Measurements from ENCODE around the gene ENTHD1.
"Not testable (repeated sequence)": the region's sequence is repeated elsewhere in the genome, so short reads cannot be mapped to it uniquely, and the experiment has no call there.

Gene ENTHD1

GRCh38 chr22:39777716-39778454, 115.7 kb downstream of the ENTHD1 start:
- DNase-seq: no peak

DNA sequence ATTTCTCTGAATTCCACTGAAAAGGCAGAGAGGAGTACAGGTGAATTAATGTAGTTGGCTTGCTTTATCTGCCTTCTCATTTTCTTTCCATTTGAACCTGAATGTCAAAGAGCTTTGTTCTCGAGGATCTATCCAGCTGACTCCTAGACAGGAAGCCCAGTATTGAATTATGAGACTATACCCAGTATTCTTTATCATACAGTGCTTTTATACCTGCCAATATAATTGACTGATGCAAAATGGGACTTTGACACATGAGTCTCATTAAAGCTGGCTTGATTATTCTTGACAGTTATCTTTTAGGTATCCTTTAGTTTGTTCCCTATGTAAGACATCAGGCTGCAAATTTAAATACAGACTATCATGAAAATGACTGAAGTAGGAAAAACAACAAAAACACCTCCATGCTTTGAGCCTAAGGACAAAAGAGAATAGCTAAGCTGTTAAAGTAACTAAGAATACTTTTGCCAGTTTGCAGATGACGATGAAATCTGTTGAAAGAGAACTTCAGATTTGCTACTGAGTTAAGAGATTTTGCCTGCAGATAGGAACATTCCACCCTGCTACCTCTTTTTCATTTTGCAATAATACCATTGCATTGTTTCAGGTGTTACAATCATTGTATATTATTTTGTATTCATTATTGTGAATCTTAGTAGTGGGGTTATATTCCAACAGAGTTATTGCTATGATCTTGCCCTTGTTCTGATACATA, 117.1 kb downstream of the ENTHD1 start:
- DNase-seq: no peak

- DNase-seq: no peak
These were observed 119.5 kb downstream of the ENTHD1 start for GRCh38 chr22:39773976-39774539.

DNA sequence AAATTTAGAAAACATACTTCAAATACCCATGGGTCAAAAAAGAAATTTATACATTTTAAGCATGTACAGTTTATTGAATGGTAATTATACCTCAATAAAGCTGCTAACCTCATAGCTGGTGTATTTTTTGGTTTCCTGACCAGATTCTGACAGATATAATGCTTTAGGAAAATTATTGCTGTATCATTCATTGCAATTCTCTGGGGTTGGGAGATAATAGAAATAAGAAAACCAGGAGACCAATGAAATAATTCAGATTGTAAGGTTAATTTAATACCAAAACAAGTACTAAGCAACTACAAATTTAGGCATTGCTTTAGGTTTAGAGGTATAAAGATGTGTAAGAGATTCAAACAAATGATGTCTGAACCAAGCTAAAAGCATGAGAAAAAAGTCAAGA, 120.1 kb downstream of the ENTHD1 start:
- no peak for DNase-seq

GRCh38 chr22:39771486-39771885, 122.1 kb downstream of the ENTHD1 start:
- no peak for DNase-seq

DNA sequence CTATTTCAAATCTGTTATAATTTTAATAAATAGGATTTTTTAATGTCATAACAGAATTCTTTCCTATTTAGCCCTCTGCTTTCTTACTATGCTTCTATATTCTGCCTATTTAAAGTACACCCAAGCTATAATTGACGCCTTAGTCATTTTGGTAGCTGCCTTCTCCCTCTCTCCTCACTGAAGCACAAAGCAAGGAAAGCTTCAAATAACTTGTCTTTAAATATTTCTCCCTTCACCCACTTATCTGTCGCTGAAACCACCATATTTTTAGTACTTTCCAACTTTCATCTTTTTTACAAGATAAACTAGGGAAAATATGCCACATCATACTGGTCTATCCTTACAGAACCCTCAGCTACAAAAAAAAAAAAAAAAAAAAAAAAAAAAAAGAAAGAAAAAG, 127.9 kb downstream of the ENTHD1 start:
- no peak for DNase-seq

GRCh38 chr22:39765046-39765445, 128.5 kb downstream of the ENTHD1 start:
- no peak for DNase-seq

DNA sequence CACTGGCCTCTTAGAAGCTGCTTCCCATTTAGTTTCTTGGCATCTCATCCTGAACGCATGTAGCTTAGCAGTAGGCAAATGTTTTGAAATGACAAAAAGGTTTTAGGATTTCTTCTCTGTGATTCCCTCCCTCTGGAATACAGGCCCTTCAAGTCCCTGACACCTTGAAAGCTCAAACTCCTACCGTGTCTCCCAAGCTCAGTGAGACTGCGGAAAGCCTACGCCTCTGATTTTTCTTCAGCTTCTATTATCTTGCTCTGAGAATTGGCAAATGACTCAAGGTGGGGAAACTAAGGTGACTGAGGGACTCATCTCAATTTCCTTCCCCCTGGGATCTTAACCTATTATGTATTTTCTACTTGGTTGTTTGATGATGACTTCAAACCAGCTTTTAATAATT, 130.3 kb downstream of the ENTHD1 start:
- no peak for DNase-seq

DNA sequence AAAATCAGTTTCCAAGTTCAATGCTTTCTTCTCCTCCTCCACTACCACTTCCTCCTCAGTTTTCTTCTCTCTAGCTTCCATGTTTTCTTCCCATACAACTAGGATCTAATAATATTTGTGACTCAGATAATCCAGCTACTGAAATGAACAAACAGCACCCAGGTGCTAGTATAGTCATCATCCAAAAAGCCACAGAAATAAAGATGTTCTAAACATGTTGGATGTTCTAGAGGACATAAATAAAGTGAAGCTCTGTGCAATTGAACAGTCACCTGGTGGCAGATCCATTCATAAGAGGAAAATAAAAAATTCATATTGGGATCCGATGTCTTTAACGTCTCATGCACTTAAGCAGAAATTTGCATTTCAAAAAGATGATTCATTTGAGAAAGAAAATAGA, 142.8 kb downstream of the ENTHD1 start:
- DNase-seq: no peak

DNA sequence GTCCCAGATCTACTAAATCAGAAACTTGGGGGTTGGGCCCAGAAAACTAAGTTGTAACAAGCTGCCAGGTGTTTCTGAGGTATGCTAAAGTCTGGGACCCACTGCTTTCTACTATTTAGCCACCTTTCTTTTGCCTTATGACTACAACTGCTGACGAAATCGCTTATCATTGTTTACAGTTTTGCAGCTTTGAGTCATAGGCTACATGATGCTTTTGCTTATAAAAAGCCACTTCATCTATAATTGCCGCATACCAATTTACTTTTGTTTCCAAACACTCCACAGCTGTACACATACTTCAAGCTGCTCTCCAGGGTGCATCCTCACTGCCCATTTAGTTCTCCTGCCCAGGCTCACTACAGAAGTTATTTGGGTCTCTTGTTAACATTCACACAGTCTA, 144.7 kb downstream of the ENTHD1 start:
- no peak for DNase-seq

GRCh38 chr22:39746600-39747262, 146.8 kb downstream of the ENTHD1 start:
- no peak for DNase-seq

- DNase-seq: no peak
These were observed 147.8 kb downstream of the ENTHD1 start for GRCh38 chr22:39745789-39746188.

DNA sequence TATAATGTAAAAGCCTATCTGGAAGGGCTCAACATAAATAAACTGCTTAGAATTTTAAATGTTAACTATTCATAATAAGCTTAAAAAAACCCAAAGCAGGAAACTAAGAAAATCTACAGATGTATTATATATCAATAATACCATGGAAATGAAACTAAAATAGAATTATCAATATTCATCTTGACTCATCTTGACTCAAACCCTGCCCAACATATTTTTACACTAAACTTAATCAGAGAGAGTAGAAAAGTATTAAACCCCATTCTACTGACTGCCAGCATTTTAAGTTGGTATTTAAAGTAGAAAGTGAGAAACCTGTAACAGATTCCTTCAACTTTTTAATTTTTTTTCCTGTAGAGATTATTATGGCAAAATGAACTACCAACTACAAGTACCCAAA, 149.2 kb downstream of the ENTHD1 start:
- DNase-seq: no peak

DNA sequence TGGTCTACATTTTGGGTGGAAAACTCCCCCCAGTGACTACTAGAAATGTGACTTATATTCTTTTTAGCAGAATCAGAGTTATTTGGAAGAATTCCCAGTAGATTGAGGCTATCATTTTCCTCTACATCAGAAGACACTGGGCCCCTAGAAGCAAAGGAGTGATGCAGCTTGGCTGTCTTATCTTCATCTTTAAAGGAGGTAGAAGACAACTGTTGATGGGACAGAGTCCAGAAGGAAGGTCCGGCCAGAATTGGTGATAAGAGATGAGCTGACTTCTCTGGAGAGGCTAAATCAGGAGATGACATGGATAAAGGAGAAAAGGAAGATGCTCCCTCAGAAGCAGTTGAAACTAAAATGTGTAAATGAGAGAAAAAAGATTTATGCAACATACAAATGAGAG, 149.6 kb downstream of the ENTHD1 start:
- DNase-seq: no peak

DNA sequence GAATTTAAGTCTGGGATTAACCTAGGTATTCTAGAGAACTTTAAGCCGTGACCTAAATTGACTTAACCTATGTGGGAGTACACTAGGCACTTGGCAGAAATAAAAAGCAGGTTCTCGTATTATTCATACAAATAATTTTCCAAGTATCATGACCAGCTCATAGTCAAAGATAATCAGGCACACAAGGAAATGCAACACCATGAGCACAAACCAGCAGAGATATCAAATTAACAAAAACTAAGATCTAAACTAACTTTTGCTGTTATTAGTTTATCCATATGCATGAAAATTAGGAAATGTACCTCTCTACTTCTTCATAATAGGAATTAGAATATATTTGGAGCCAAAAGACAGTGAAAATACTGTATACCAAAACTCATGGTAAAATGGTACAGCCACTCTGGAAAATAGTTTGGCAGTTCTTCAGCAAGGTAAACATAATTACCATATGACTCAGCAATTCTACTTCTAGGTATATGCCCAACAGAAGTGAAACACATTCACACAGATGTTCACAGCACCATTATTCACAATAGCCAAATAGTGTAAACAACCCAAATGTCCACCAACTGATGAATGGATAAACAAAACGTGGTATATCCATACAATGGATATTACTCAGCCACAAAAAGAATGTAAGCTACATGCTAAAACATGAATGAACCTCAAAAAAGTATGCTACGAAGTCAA, 154.1 kb downstream of the ENTHD1 start:
- DNase-seq: no peak

DNA sequence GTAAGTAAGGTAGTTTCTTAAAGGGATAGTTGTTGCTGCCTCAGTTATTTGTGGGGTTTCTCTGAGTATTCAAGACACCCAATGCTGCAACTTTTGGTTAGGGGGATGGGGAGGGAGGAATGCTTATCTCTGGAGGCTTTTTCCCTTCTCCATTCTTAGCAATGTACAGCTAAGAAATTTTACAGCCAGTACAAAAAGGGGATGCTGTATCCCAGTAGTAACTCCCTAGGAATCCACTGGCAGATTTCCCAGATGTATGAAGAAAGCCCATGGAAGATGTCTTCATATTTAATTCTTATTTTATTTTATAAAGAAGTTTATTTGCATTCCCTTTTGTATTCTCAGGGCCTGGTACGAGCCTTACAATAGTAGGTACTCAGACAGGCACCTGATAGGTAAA, 154.8 kb downstream of the ENTHD1 start:
- DNase-seq: peak; percentile 74

GRCh38 chr22:39735776-39736175, 157.8 kb downstream of the ENTHD1 start:
- DNase-seq: no peak

DNA sequence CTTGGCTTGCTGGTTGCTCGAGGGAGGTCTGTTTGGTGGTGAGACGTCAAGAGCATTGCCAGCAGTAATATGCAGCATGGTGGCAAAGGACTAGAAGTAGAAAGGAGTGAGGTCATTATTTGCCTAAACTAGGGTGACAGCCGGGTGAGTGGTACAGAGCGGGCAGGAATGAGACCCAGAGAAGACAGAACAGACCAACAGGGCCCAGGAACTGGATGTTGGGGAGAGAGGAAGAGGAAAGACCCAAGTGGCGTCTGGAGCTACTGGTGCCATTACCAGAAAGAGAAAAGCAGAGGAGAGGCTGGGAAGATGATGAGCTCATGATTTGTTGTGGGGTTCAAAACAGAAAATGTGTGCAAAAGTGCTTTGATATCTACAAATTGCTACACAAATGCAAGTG, 158.7 kb downstream of the ENTHD1 start:
- DNase-seq: no peak

- not testable (repeated sequence) for DNase-seq
These were observed 159.5 kb downstream of the ENTHD1 start for GRCh38 chr22:39734046-39734445.

DNA sequence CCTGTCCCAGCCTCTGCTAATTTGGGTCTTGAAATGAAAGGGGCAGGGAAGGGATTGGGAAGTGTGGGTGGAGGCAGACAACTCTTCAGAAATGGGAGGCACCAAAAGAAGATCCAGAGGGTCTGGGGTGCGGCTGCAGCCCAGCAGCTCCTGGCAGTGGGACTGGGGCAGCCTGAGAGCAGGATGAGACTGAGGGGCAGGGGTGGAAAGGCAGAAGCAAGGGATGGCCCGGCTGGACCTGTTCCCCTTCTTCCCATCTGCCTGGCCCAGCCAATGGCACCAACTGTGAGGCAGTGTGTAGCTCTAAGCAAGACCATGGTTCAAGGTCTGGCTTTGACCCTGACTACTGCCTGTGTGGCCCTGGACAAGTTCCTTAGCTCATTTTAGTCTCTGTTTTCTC, 160.4 kb downstream of the ENTHD1 start:
- no peak for DNase-seq

- no peak for DNase-seq
These were observed 160.9 kb downstream of the ENTHD1 start for GRCh38 chr22:39732625-39733024.

DNA sequence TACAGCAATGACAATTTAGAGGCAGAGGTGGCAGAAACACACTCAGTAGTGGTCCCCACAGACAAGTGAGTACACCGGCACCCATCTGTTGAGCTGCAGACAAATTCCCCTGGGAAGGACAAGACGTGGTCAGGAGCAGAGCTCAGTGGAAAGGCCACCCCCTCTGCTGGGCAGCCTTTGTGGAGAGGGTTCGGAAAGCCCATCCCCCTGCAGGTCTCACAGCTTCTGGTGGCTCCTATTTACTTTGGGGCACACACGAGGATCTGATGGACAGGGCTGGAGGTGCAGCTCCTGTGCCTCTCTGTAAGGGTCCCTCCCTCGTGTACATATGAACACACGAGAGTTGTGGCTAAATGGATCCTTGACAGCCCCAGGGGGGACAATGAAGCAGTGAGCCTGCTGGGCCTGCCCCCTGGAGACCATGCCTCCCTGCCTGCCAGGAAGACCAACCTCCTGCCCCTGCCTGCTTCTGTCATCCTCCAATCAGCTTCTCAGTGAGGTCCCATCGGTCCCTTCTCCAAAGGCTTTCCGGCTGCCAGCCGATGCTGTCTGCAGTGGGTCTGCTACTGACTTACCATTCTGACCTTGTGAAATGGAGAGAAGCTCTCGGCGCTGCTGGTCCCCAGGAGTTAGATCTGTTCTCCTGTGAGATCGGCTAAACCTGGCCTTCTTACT, 161.5 kb downstream of the ENTHD1 start:
- no peak for DNase-seq

Measured in fibroblast of skin of scalp (primary cell).